Endometrial microvascular endothelial cells (primary cell): Measurements from ENCODE around the gene CFAP20DC. TPM values are rescaled to one million over a fixed set of nuclear protein-coding genes. Genes with fewer than 3 reads are reported as not detected.
"Not testable (repeated sequence)": the region's sequence is repeated elsewhere in the genome, so short reads cannot be mapped to it uniquely, and the experiment has no call there.

ENCODE experiments used
- in situ Hi-C: cut with HindIII; loops from 2 replicates; pipeline ENCODE4 v1.10.0; 2017; ENCODE audit warnings: low sequenced_read_pairs, low pct_unique_long_range_greater_than_20kb; ENCODE audit errors: inconsistent ontology term
- total RNA-seq: library from RNA; depleted of rRNA; stranded (reverse); fragments of >200 nt; gene quantifications from one replicate; pipeline ENCODE4 v1.2.3, GENCODE V29; 2015; ENCODE audit errors: inconsistent ontology term

The CFAP20DC gene
- total RNA-seq, 1 donor from 2014 or later = 3.2 TPM

DNA sequence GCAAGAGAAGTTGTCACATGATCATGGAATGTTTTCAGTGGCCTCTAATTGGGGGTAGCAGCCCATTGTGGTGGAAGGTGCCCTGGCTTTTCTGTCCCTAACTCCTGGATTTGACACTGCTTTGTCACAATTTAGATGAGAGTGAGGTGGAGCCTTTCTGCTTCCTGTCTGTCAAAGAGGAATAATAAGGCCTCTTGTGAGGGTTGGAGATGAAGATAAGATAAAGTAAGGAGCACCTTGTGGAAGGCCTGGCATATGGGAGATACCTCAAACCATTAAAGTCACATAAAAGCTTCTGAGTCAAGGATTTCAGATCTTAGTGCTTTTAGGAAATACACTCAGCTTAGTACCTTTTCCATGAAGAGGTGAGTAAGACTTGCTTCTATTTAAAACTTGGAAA lies 210.6 kb downstream of the CFAP20DC start:
- in situ Hi-C loops = no loop called here

DNA sequence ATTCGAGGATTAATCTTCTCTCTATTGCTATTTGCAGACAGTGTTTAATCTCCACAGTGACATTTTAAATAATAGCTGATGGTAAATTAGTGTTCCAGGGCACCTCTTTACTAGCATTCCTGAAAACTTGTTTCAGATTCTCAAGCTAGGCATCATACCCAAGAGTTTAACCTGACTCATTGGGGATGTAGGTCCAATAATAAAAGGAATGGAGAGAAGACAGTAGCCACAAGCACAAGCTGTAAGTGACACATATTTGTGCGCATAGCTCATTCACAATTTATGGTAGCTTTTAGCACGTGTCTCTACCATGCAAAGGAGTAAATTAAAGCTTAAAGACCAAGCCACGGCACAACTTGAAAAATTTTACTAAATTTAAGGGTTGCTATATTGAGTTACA lies 212.0 kb downstream of the CFAP20DC start:
- in situ Hi-C loops = no loop called here

DNA sequence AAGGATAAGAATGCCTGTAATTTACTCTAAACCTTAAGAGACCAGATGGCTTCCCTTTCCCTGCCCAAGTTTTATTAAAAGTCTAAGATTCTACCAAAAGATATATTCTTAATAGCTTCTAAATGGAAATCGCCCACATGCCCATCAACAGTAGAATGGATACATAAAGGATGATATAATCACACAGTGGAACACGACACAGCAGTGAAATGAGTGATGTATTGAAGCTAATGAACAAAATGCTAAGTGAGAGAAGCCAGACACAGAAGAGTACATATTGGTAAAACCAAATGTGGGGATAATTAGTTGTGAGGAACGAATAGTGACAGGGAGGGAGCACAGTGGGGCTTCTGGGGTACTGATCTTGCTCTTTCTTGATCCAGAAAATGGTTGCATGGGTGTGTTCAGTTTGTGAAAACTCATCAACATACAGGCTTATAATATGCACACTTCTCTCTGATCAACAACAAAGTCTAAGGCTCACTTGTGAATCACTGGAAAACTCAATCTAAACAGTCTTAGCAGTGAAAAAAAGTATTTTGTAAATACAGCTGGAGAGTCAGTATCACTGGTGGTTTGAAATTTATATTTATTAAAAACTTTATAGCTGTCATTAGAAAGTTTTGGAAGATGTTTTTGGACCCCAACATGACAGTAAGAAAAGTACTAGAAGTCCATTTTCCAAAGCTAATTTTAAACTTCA lies 212.5 kb downstream of the CFAP20DC start:
- in situ Hi-C loops = no loop called here

DNA sequence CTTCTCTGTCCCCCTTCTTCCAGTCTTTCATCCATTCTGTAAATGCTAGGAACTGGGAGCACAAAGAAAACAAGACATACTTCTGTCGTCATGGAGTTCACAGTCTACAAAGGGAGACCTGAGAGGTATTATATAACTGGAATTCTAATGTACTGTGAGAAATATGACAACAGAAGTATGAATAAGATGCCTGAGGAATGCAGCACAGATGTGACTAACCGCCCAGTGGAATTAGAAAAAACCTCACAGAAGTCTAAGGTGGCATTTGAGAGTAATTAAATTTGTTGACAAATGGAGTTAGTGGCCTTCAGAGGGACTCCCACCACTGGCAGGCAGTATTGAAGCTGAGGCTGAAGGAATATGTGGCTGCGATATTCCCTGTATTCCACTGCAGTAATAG lies 214.7 kb downstream of the CFAP20DC start:
- in situ Hi-C loops = no loop called here

DNA sequence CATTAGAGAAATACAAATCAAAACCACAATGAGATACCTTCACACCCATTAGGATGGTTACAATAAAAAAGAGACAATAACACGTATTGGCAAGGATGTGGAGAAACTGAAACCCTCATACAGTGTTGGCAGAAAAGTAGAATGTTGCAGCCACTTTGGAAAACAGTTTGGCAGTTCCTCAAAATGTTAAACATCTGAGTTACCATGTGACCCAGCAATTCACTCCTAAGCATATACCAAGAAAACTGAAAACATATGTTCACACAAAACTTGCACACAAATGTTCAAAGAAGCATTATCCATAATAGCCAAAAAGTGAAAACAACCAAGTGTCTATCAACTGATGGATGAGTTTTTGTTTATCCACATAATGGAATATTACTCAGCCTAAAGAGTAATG lies 216.3 kb downstream of the CFAP20DC start:
- in situ Hi-C loops = no loop called here

DNA sequence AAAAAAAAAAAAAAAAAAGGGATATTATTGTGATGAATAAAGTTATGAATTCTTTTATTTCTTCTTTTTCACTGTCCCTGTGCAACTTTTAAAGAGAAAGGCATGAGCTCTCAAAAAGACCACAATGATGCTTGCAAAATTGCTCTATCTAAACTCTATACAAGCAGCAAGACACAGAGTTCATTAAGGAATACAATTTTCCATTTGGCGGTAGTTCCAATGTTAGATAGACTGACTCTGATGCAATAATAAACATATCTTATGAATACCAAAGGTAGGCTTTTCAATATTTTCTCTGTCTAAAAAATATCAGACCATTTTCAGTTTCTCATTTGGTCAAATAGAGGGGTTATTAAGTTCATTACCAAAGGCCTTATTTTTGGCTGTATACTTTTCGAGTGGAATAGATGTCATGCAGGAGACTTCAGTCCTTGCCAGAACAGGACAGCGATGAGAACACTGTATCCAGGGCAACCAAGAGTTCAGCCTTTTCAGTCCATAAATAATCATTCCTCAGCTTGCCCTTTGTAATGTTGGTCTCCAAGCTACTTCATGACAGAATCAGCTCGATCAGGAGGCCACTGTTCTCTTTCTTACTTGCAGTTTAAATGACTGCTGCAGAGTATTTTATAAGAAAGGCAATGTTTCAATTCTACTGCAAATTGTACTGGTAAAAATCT lies 220.4 kb downstream of the CFAP20DC start:
- in situ Hi-C loops = no loop called here

DNA sequence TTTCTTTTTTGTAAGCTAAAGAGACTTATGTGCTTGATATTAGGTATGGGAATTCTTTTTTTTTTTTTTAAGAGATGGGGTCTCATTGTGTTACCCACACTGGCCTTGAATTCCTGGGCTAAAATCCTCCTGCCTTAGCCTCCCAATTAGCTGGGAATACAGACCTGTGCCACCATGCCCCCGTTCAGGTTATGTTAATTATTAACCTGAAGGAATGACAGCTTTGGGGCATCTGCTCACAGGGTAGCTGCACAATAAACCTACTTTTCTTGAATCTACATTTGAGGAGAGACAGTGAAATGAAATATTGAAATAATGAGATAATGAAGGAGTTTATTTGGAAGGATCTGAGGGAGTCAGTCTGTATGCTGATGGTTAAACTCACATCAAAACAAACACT lies 225.0 kb downstream of the CFAP20DC start:
- in situ Hi-C loops = no loop called here

DNA sequence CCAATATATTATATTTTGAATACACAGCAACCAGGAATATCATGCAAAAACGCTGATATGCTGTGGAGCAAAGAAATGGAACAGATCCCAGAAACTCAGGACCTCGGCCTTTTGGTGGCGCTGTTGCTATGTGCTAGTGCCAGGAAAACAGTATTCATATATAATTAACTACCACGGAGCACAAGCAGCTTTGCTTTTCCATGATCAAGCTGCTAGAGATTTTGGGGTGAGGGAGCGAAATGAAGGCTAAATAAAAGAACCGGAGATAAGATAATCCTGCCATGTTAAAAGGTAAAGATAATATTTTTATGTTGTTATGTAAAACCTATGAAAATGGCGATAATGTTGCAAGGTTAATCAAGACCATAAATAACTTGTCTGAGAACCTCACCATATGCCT lies 225.5 kb downstream of the CFAP20DC start:
- in situ Hi-C loops = no loop called here

DNA sequence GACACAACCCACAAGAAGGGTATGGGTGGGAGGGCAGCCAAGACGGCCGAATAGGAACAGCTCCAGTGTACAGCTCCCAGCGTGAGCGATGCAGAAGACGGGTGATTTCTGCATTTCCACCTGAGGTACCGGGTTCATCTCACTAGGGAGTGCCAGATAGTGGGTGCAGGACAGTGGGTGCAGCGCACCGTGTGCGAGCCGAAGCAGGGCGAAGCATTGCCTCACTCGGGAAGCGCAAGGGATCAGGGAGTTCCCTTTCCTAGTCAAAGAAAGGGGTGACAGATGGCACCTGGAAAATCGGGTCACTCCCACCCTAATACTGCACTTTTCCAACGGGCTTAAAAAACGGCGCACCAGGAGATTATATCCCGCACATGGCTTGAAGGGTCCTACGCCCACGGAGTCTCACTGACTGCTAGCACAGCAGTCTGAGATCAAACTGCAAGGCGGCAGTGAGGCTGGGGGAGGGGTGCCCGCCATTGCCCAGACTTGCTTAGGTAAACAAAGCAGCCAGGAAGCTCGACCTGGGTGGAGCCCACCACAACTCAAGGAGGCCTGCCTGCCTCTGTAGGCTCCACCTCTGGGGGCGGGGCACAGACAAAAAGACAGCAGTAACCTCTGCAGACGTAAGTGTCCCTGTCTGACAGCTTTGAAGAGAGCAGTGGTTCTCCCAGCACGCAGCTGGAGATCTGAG lies 243.1 kb downstream of the CFAP20DC start:
- in situ Hi-C loops = not testable (repeated sequence)

DNA sequence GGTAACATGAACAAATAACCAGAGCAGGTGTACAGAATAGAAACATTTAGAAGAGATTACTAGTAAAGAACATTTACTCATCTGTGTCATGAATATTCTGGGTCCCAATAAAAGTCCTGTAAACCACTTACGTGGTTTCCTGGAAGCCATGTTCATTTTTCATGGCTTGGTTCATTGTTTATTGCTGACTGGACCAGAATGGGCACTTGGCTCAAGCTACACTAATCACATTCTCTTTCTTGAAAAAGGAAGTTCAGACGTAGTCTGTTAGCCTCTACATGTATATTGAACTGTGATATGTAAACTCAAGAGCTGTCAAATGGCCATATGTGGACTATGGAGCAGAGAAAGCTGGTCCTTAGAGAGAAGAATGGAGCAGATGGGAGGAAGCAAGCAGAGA lies 244.9 kb downstream of the CFAP20DC start:
- in situ Hi-C loops = no loop called here

DNA sequence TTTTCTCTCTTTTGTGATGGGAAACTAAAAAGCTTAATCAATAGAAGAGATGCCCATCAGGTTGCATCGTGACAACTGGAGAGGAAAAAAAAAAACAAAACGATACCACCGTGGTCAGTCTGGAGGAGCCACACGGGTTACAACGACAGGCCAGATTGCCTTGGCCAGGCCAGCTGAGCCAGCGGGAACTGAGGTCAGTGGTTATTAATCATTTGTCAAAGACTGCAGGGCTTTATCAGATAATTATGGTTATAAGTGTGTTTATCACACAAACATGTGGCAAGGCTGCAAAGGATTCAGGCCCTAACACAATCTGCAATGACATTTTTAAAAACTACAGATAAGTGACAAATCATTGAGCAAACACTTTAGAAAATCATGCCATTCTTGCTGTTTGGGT lies 248.3 kb downstream of the CFAP20DC start:
- in situ Hi-C loops = no loop called here

DNA sequence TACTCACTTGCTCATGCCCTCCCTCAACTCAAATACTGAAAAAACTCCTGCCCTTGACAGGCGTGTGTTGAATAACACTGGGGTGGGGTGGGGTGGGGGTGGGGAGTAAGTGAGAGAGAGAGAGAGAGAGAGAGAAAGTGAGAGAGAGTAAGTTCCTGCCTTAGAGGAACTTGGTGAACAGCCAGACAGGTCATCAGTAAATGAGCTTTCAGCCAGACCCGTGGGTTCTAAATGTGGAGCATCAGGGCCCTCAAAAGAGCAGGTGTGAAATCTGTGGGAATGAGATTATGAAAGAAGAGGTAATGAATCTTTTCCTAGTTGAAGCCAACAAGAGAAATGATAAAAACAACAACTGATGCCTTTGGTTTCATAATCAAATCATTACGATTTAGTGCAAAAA lies 248.9 kb downstream of the CFAP20DC start:
- in situ Hi-C loops = no loop called here

DNA sequence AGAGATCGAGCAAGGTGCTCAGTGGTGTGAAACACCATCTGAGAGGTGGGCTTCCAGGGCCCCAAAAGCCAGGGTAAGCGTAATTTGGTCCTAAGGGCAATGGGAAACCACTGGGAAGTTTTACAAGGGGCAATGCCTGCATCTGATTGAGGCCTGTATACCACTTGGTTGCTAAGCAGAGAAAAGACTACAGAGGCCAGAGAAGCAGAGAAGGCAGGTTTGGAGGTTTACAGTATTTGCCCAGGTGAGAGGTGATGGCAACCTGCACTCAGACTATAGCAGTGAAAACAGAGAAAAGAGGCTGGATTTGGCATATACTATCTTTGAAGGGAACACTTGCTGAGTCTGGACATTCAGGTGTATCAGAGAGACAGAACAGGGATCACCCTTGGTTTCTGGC lies 249.8 kb downstream of the CFAP20DC start:
- in situ Hi-C loops = no loop called here

DNA sequence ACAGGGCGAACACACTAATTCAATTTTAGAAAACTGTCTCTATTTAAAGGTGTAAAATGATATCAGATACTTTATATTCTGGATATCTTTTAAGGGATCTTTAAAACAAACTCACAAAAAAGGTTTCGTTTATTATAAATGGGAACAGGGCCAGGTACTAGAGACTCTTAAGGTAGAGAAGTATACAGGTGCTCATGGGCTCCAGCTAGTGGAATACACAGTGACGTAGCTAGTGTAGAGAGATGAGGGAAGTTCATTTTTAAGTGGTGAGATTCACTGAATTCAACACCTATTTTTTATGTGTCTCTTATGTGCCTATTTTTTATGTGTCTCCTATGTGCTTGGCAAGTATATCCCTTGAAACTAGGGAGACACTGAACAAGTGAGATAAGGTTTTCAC lies 250.6 kb downstream of the CFAP20DC start:
- in situ Hi-C loops = no loop called here

DNA sequence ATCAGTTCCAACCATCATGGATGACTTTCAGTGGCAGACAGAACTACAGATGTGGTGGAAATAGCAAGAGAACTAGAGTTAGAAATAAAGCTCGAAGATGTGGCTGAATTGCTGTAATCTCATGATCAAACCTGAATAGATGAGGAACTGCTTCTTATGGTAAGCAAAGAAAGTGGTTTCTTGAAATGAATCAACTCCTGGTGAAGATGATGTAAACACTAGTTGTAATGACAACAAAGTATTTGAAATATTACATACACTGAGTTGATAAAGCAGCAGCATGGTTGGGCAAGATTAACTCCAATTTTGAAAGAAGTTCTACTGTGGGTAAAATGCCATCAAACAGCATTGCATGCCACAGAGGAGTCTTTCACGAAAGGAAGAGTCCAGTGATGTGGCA lies 251.5 kb downstream of the CFAP20DC start:
- in situ Hi-C loops = no loop called here

DNA sequence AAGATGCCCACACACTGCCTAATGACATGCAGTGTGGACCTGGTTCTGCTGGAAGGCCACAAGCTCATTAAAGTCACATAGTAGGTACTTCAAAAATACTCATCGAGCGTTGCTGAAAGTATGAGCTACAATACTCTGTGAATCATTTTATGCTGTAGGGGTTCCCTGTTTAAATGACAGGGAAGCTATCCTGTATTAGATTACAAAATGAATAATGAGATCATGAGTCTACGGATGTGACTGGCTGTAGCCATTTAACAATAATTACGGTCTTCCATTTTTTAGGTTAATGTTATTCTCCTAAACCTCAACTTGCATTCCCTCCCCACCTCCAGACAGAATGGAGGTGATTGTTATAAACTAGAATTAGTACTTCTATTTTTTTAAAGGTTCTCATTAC lies 255.1 kb downstream of the CFAP20DC start:
- in situ Hi-C loops = no loop called here

DNA sequence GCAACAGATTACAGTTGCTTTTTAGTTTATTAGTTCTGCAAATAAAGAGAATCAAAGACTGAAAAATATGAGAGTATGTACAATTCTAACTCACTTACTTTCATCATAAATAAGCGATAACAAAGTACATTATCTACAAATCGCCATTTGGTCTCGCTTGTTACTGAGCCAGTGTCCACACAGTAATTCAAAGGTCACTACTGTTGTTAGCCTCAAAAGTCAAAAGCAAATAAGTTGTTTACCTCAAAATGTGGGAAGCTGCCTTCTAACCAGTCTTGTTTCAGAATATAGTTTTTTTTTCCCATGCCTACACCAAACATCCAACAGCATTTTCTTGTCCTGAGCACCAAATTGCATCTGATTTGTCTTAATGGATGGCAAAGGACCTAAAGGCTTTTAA lies 255.9 kb downstream of the CFAP20DC start:
- in situ Hi-C loops = no loop called here

DNA sequence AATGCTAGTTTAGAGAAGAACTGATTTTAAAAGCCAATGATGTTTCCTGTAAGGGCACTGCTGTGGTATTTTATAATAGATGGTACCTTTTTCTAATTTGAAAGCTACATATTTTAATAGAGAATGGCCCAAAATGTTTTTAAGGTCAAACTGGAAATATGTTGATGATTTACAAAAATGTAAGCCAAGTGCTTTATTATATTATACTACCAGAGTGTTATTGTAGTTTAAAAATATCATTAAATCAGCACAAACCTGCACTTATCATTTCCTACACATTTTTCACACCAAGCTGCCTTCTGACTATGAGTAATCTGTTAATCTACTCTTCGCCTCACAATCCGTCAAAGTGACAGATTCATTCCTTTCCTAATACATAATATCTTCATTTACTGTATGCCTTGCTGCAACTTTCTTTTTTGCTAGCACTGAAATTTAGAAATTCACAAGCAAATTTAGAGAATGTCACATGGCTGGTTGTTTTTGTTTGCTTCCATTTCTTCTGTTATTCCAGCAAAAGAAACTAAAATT lies 256.8 kb downstream of the CFAP20DC start:
- in situ Hi-C loops = no loop called here

DNA sequence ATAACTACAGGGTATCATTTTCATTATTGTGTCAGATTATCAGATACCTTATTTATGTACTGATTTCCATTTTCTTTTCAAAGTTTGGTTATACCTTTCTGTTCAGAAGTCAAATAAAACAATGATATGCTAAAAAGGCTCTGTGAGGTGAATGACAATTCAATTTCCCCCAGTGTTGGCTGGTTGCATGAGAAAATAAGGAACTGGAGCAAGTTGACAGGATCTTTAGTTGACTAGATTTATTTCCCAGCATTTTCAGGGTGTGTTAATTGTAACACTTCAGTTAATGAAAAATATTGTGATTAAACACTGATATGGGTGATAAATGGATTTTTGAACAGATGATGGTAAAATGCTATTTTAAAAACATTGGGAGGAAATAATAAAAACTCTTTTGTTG lies 260.4 kb downstream of the CFAP20DC start:
- in situ Hi-C loops = no loop called here

DNA sequence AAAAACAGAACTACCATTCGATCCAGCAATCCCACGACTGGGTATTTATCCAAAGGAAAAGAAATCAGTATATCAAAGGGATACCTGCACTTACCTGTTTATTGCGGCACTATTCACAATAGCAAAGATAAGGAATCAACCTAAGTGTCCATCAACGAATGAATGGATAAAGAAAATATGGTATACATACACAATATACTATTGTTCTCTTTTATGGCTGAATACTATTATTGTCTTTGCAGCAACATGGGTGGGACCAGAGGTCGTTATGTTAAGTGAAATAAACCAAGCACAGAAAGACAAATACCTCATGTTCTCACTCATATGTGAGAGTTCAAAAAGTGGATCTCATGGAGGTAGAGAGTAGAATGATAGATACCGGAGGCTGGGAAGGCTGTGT lies 264.9 kb downstream of the CFAP20DC start:
- in situ Hi-C loops = no loop called here
